GM12873 (cell line): ENCODE measurements around the gene ETV5.
A peak's percentile ranks its signal among the peaks of the same experiment; 100 is the strongest.

Source experiments
- TF ChIP-seq, protein P1 (sequence below): IDR thresholded peaks from 2 replicates; pipeline ENCODE4 v1.5.1; 2012; ENCODE audit warnings: low read depth, mild to moderate bottlenecking, moderate library complexity, low read length, control low read depth; ENCODE audit not compliant: insufficient read depth; ENCODE audit errors: missing control alignments

ETV5 gene

DNA sequence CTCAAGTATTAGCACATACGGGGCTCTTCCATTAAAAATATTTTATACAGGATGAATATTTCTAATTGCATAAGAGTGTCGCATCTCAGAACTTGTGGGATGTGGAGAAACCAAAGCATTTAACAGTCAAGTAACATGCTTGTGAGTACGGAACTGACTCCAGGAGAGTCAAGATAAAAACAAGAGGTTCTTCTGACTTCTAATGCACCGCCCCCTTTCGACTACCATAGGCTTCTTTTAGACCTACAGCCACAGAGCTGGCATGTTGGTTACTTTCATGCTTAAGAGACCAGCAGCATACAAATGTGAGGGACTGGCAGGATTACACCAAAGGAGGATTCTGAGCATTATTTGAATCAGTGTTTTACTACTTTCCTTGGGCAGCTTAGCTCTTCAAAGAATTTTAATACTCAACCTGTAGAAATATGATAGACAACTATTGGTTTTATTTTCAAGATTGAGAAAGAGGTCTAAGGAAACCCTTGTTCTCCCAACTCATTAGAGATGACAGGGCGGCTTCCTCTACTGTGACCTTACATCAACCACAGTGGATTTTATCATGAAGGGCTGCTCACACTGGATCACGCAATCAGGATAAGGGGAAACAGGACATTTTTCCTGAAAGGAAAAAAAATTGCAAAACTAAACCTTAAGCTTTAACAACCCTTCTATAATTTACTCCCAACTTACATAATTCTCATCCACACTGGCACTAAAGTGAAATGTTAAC lies 14.0 kb downstream of the ETV5 start:
- TF ChIP-seq, protein P1, sequence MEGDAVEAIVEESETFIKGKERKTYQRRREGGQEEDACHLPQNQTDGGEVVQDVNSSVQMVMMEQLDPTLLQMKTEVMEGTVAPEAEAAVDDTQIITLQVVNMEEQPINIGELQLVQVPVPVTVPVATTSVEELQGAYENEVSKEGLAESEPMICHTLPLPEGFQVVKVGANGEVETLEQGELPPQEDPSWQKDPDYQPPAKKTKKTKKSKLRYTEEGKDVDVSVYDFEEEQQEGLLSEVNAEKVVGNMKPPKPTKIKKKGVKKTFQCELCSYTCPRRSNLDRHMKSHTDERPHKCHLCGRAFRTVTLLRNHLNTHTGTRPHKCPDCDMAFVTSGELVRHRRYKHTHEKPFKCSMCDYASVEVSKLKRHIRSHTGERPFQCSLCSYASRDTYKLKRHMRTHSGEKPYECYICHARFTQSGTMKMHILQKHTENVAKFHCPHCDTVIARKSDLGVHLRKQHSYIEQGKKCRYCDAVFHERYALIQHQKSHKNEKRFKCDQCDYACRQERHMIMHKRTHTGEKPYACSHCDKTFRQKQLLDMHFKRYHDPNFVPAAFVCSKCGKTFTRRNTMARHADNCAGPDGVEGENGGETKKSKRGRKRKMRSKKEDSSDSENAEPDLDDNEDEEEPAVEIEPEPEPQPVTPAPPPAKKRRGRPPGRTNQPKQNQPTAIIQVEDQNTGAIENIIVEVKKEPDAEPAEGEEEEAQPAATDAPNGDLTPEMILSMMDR = no peak

DNA sequence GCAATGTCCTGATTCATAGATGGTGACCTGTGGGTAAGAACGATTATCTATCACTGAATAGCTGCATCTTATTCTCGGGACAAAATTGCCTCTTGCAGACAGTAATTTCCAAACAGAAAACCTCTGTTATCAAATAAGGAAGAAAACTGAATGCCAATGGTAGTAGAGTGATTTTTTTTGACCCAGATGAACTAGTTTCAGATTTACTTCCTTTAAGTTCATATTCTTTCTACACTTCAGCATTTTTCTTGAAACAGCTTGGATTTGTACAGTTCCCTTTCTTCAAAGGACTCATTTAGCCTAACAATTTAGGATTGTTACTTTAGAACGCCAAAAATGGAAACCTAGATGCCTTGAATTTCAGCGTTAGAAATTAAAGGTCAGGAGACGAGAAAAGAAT lies 14.6 kb downstream of the ETV5 start:
- TF ChIP-seq, protein P1 = no peak

DNA sequence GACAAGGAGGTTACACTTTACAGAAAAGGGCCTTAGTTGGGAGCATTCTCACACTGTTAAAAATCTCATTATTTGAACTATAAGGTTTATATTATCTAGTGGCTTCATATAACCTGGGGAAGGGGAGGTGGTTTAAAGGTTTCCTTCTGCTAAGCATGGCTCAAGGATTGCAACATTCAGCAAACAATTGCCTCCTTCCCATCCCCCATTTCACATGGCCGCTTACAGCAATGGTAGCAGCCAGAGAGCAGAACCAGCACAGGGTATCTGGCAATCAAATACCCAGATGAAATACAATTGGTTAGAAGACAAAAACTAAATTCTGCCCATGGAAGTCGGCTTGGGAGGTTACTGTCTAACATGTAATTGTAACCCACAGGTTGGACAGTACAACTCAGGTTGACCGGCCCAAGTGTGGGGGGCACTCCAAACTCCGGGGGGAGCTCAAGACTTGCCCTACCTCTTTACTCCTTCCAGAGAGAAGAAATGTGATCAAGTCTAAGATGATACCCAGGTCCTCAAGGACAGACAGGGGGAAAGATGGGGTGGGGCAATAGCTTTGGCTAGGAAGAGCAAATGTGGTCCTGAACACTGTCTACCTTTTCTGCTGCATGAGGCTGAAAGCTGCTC lies 15.5 kb downstream of the ETV5 start:
- TF ChIP-seq, protein P1 = peak; percentile 15

DNA sequence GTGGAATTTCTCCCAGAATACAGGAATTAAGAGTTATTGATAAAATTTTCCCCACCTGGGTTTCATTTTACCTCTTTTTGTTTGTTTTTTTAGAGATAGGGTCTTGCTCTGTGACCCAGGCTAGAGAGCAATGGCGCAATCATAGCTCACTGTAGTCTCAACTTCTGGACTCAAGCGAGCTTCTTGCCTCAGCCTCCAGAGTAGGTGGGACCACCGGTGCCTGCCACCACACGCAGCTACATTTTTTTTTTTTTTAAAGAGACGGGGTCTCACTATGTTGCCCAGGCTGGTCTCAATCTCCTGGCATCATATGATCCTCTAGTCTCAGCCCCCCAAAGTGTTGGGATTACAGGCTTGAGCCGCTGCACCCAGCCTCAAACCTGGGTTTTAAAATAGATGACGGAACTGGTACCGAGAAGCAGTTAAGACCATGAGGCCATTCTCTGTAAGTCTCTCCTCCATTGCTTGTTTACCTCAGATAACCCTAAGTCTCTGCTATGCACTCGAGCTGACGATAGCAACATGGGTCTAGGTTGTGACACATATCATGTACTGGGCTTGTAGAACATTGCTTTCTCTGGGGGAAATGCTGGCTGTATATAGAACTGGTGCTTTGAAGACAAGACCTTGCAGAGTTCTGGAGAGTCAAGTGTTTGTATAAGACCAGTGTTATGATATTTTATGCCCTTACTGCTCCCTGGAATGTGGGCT lies 16.4 kb downstream of the ETV5 start:
- TF ChIP-seq, protein P1 = no peak

DNA sequence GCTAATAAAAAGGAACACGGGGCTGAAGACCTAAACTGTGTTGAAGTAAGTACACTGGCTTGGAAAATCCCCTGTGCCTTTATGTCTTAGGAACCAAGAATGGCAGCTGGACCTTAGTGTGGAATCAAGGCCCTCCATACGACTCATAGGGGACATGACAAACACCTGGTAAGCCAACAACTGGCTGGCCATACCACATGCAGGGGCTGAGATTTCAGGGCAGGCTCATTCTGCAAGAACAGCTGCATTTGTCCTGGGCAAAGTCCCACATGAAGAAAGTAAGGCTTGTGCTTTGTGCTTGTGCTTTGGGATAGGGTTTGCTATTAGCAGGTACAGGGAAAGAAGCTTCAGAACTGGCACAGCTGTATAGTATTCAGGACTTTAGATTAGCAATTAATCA lies 18.0 kb downstream of the ETV5 start:
- TF ChIP-seq, protein P1 = no peak

DNA sequence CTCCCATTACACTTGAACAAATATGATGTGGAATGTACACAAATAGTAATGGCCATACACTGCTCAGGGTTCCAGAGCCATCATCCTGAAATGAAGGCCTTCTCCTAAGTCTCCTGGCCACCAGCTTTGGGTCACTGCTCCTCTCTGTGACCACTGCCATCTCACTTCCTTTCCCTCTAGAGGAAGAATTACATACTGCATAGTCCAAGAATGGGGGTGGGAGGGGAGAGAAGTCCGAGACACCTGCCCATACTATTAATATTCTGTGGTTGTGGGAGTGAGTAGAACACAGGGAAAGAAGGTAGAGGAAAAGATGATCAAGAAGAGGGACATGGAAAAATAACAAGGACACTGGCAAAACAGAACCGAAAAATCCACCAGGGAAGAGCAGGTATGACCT lies 20.6 kb downstream of the ETV5 start:
- TF ChIP-seq, protein P1 = no peak

DNA sequence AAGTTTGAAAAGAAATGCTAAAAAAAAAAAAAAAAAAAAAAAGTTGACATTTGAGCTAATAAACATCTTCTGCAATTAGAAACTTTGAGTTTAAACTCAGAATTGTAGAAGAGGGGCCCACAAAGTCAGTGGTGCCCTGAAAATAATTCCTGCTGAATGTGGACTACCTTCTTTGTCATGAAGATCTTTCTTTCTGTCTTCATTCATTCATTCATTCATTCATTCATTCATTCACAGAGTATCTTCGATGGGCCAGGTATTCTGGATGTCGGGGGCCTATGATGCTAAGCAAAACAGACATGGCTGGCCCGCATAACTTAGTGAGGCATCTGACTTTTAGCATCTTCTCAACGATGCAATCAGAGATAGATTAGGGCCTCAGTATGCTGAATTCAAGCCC lies 24.6 kb downstream of the ETV5 start:
- TF ChIP-seq, protein P1 = no peak
